ENCODE results near the gene TMEM175.
"Not testable (repeated sequence)": the region's sequence is repeated elsewhere in the genome, so short reads cannot be mapped to it uniquely, and the experiment has no call there.

Gene TMEM175

GRCh38 chr4:973431-974397 is 41.5 kb downstream of the TMEM175 start, which contains the start of gene DGKQ:
DGKQ (minus strand) TSS chr4:973569; CDS start chr4:973482, 87 bp downstream.
- DNase-seq = no peak

- DNase-seq = no peak
Measured at GRCh38 chr4:974668-975067, 42.4 kb downstream of the TMEM175 start.

- DNase-seq = not testable (repeated sequence)
Measured at GRCh38 chr4:976016-976415, 43.8 kb downstream of the TMEM175 start.

GRCh38 chr4:978957-979701 is 46.9 kb downstream of the TMEM175 start:
- no peak for DNase-seq

GRCh38 chr4:982291-982690 is 50.0 kb downstream of the TMEM175 start:
- no peak for DNase-seq

- no peak for DNase-seq
Measured at GRCh38 chr4:982814-983213, 50.6 kb downstream of the TMEM175 start.

- no peak for DNase-seq
Measured at GRCh38 chr4:984336-985054, 52.2 kb downstream of the TMEM175 start.

GRCh38 chr4:985123-985830 is 53.0 kb downstream of the TMEM175 start:
- no peak for DNase-seq

- no peak for DNase-seq
Measured at GRCh38 chr4:986428-986878, 54.2 kb downstream of the TMEM175 start.

- DNase-seq = no peak
Measured at GRCh38 chr4:986879-987623, 54.8 kb downstream of the TMEM175 start, which contains the start of gene IDUA. IDUA (plus strand) TSS chr4:987044; CDS start chr4:987085, 41 bp downstream.

GRCh38 chr4:987624-988513 is 55.6 kb downstream of the TMEM175 start:
- no peak for DNase-seq

GRCh38 chr4:988726-989721 is 56.8 kb downstream of the TMEM175 start:
- no peak for DNase-seq

- DNase-seq = no peak
Measured at GRCh38 chr4:989722-990471, 57.6 kb downstream of the TMEM175 start.

- DNase-seq = no peak
Measured at GRCh38 chr4:990746-991367, 58.6 kb downstream of the TMEM175 start.

GRCh38 chr4:991451-992296 is 59.4 kb downstream of the TMEM175 start:
- no peak for DNase-seq

GRCh38 chr4:992297-993110 is 60.2 kb downstream of the TMEM175 start:
- DNase-seq = no peak
